ENCODE measurements around the gene GALNT12.

Gene GALNT12

GRCh38 chr9:98805506-98806272 lies 1.8 kb upstream of the GALNT12 start:
- Histone ChIP-seq H3K4me1 (ENCODE audit: control insufficient read depth, insufficient read depth, low read length) (no peaks in the 10 kb centered on the region), H3K9me3 (ENCODE audit: control insufficient read depth, insufficient read depth, low read depth, low read length) (no peaks in the 10 kb centered on the region), H3K27ac (ENCODE audit: extremely low read depth, low read depth, low read length) (no peak overlapping the region), H3K4me3 (ENCODE audit: low read depth, low read length) (no peak overlapping the region), H3K36me3 (ENCODE audit: control insufficient read depth in 2 of 2, insufficient read depth in 1 of 2, low read length in 2 of 2) (no peaks in the 10 kb centered on the region)
- peak; percentile 46 for TF ChIP-seq ZFHX2 (tag by site-specific recombination; conservative IDR thresholded peaks at IDR 0.05)
- TF ChIP-seq EGR2 (tag by site-specific recombination; IDR thresholded peaks at IDR 0.05; ENCODE audit: low read depth): 0 out of 2 replicates have a peak, but pooled peaks have one; percentile 34
- TF ChIP-seq ZNF202 (tag by site-specific recombination; IDR thresholded peaks at IDR 0.05; ENCODE audit: borderline replicate concordance): no peak
- ChIA-PET POLR2A (no interaction called here), CTCF (interaction anchor here (0.6 to 3.4 kb wide), 16 partner anchors 9 to 1204 kb away, joined by 3 to 23 read pairs (median 5); no protein-coding TSS in a partner anchor)

DNA sequence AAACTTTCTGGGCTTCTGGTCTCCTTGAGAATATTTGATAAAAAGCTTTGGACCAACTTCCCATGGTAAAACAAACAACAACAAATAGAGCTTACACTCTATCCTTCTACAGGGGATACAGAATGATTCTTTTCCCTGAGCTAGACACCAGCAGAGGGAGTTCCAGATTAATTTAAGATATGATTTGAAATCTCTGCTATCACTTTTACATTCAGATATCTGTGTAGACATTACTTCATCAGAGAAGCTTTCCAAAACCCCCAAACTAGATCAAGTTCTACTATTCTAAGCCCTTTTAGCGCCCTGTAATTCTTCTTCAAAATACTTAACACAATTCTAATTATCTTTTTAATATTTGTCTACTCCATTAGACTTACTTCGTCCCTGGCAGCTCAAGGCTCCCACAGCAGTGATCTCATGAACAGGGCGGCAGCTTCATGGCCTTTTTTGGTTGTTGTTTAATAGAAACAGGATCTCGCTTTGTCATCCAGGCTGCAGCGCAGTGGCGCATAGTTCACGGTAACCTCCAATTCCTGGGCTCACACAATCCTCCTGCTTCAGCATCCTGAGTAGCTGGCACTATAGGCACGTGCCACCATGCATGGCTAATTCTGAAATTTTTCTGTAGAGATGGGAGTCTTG lies 955 bp upstream of the GALNT12 start:
- Histone ChIP-seq H3K36me3 (ENCODE audit: control insufficient read depth in 2 of 2, insufficient read depth in 1 of 2, low read length in 2 of 2) (no peaks in the 10 kb centered on the region), H3K4me3 (ENCODE audit: low read depth, low read length) (no peak overlapping the region), H3K9me3 (ENCODE audit: control insufficient read depth, insufficient read depth, low read depth, low read length) (no peaks in the 10 kb centered on the region), H3K4me1 (ENCODE audit: control insufficient read depth, insufficient read depth, low read length) (no peaks in the 10 kb centered on the region), H3K27ac (ENCODE audit: extremely low read depth, low read depth, low read length) (no peak overlapping the region)
- CTCF ChIA-PET: interaction anchor here (0.6 to 3.4 kb wide), 19 partner anchors 8 to 1203 kb away, joined by 3 to 23 read pairs (median 5); no protein-coding TSS in a partner anchor
- POLR2A ChIA-PET: interaction anchor here (0.5 to 2.3 kb wide), 2 partner anchors 9 to 15 kb away, joined by 3 to 5 read pairs; no protein-coding TSS in a partner anchor
- TF ChIP-seq GLI4 (tag by site-specific recombination; IDR thresholded peaks at IDR 0.05): no peak
- no peak for TF ChIP-seq ZNF169 (tag by site-specific recombination; IDR thresholded peaks at IDR 0.05)
- TF ChIP-seq ZNF549 (tag by site-specific recombination; IDR thresholded peaks at IDR 0.05): peak; percentile 91
- no peak for TF ChIP-seq GLIS2 (tag by site-specific recombination; IDR thresholded peaks at IDR 0.05)
- no peak for TF ChIP-seq ZNF335 (tag by site-specific recombination; conservative IDR thresholded peaks at IDR 0.05)
- peak; percentile 51 for TF ChIP-seq ZNF654 (tag by site-specific recombination; IDR thresholded peaks at IDR 0.05; ENCODE audit: low read depth)
- TF ChIP-seq ZNF513 (tag by site-specific recombination; IDR thresholded peaks at IDR 0.05): no peak
- no peak for TF ChIP-seq ZNF645 (tag by site-specific recombination; IDR thresholded peaks at IDR 0.05)
- no peak for TF ChIP-seq ZNF214 (tag by site-specific recombination; IDR thresholded peaks at IDR 0.05; ENCODE audit: borderline replicate concordance)
- TF ChIP-seq ZNF623 (tag by site-specific recombination; IDR thresholded peaks at IDR 0.05): no peak

- peak overlapping the region; percentile 9; the same call in 1 of the 2 replicates for H3K27ac ChIP-seq (ENCODE audit: extremely low read depth, low read depth, low read length)
- no peaks in the 10 kb centered on the region for H3K4me1 ChIP-seq (ENCODE audit: control insufficient read depth, insufficient read depth, low read length)
- ChIA-PET CTCF (interaction anchor here (0.7 to 3.4 kb wide), 8 partner anchors 11 to 424 kb away, joined by 3 to 19 read pairs (median 4); no protein-coding TSS in a partner anchor), POLR2A (interaction anchor here (2.3 kb wide), 1 partner anchor 16 kb away, joined by 5 read pairs; no protein-coding TSS in a partner anchor)
- peak overlapping the region; percentile 46 for H3K4me3 ChIP-seq (ENCODE audit: low read depth, low read length)
- no peaks in the 10 kb centered on the region for H3K9me3 ChIP-seq (ENCODE audit: control insufficient read depth, insufficient read depth, low read depth, low read length)
- TF ChIP-seq ZNF549 (tag by site-specific recombination; IDR thresholded peaks at IDR 0.05): no peak
- TF ChIP-seq YY2 (tag by site-specific recombination; IDR thresholded peaks at IDR 0.05): no peak
- TF ChIP-seq, protein P1, sequence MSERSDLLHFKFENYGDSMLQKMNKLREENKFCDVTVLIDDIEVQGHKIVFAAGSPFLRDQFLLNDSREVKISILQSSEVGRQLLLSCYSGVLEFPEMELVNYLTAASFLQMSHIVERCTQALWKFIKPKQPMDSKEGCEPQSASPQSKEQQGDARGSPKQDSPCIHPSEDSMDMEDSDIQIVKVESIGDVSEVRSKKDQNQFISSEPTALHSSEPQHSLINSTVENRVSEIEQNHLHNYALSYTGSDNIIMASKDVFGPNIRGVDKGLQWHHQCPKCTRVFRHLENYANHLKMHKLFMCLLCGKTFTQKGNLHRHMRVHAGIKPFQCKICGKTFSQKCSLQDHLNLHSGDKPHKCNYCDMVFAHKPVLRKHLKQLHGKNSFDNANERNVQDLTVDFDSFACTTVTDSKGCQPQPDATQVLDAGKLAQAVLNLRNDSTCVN (tag by site-specific recombination; optimal IDR thresholded peaks at IDR 0.05): peak; percentile 17
- TF ChIP-seq, protein P2, sequence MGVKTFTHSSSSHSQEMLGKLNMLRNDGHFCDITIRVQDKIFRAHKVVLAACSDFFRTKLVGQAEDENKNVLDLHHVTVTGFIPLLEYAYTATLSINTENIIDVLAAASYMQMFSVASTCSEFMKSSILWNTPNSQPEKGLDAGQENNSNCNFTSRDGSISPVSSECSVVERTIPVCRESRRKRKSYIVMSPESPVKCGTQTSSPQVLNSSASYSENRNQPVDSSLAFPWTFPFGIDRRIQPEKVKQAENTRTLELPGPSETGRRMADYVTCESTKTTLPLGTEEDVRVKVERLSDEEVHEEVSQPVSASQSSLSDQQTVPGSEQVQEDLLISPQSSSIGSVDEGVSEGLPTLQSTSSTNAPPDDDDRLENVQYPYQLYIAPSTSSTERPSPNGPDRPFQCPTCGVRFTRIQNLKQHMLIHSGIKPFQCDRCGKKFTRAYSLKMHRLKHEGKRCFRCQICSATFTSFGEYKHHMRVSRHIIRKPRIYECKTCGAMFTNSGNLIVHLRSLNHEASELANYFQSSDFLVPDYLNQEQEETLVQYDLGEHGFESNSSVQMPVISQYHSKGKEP (tag by site-specific recombination; IDR thresholded peaks at IDR 0.05): peak; percentile 86
- TF ChIP-seq ZNF596 (tag by site-specific recombination; IDR thresholded peaks at IDR 0.05): no peak
- H3K36me3 ChIP-seq (ENCODE audit: control insufficient read depth in 2 of 2, insufficient read depth in 1 of 2, low read length in 2 of 2): no peaks in the 10 kb centered on the region
Measured at GRCh38 chr9:98807814-98808195, 335 bp downstream of the GALNT12 start.

All from HEK293 (cell line).